Brain microvascular endothelial cell (primary cell): Measurements from ENCODE around the gene TLK1.

Experiments used
- DNase-seq: peaks from one replicate; pipeline ENCODE4 v3.0.0-alpha.2; 2020
- H3K27ac ChIP-seq: fragments of 250-450 bp; sonication (Bioruptor Pico); 2 replicates; pipeline ENCODE4 v1.5.1; 2020; ENCODE audit warnings: mild to moderate bottlenecking, moderate library complexity
- H3K27me3 ChIP-seq: fragments of 250-450 bp; sonication (Bioruptor Pico); replicated peaks from 2 replicates; pipeline ENCODE4 v1.5.1; 2020; ENCODE audit warnings: mild to moderate bottlenecking
- H3K36me3 ChIP-seq: fragments of 250-450 bp; sonication (Bioruptor Pico); replicated peaks from 2 replicates; pipeline ENCODE4 v1.5.1; 2020; ENCODE audit warnings: mild to moderate bottlenecking
- H3K4me3 ChIP-seq: 2 replicates; pipeline ENCODE4 v1.5.1; 2011; ENCODE audit warnings: low read depth, mild to moderate bottlenecking, control low read depth, low read length, moderate library complexity
- in situ Hi-C: cut with HindIII; loops from 2 replicates; pipeline ENCODE4 v1.10.0; 2017; ENCODE audit warnings: low sequenced_read_pairs, low pct_ligation_motif_present
- TF ChIP-seq, protein P1 (sequence below): IDR thresholded peaks from 2 replicates; pipeline ENCODE4 v1.5.1; 2011; ENCODE audit warnings: low read depth, mild to moderate bottlenecking, moderate library complexity, low read length, control low read depth, inconsistent platforms; ENCODE audit errors: missing control alignments

TLK1 gene

GRCh38 chr2:171187177-171187576 lies 26.5 kb upstream of the TLK1 start:
- Histone ChIP-seq H3K4me3 (no peak overlapping the region), H3K27me3 (no peaks in the 10 kb centered on the region), H3K27ac (no peak overlapping the region), H3K36me3 (no peaks in the 10 kb centered on the region)
- in situ Hi-C loops: no loop called here
- no peak for DNase-seq
- TF ChIP-seq, protein P1, sequence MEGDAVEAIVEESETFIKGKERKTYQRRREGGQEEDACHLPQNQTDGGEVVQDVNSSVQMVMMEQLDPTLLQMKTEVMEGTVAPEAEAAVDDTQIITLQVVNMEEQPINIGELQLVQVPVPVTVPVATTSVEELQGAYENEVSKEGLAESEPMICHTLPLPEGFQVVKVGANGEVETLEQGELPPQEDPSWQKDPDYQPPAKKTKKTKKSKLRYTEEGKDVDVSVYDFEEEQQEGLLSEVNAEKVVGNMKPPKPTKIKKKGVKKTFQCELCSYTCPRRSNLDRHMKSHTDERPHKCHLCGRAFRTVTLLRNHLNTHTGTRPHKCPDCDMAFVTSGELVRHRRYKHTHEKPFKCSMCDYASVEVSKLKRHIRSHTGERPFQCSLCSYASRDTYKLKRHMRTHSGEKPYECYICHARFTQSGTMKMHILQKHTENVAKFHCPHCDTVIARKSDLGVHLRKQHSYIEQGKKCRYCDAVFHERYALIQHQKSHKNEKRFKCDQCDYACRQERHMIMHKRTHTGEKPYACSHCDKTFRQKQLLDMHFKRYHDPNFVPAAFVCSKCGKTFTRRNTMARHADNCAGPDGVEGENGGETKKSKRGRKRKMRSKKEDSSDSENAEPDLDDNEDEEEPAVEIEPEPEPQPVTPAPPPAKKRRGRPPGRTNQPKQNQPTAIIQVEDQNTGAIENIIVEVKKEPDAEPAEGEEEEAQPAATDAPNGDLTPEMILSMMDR: no peak

- H3K4me3 ChIP-seq: no peak overlapping the region
- no peak overlapping the region for H3K27ac ChIP-seq
- TF ChIP-seq, protein P1: no peak
- in situ Hi-C loops: no loop called here
- H3K36me3 ChIP-seq: no peaks in the 10 kb centered on the region
- no peaks in the 10 kb centered on the region for H3K27me3 ChIP-seq
- peak; percentile 31 for DNase-seq
Measured at GRCh38 chr2:171185941-171186340, 25.2 kb upstream of the TLK1 start.

- no peaks in the 10 kb centered on the region for H3K27me3 ChIP-seq
- TF ChIP-seq, protein P1: no peak
- no peak for DNase-seq
- no peak overlapping the region for H3K27ac ChIP-seq
- H3K4me3 ChIP-seq: no peak overlapping the region
- H3K36me3 ChIP-seq: no peaks in the 10 kb centered on the region
- in situ Hi-C loops: no loop called here
Measured at GRCh38 chr2:171185165-171185818, 24.6 kb upstream of the TLK1 start.

DNA sequence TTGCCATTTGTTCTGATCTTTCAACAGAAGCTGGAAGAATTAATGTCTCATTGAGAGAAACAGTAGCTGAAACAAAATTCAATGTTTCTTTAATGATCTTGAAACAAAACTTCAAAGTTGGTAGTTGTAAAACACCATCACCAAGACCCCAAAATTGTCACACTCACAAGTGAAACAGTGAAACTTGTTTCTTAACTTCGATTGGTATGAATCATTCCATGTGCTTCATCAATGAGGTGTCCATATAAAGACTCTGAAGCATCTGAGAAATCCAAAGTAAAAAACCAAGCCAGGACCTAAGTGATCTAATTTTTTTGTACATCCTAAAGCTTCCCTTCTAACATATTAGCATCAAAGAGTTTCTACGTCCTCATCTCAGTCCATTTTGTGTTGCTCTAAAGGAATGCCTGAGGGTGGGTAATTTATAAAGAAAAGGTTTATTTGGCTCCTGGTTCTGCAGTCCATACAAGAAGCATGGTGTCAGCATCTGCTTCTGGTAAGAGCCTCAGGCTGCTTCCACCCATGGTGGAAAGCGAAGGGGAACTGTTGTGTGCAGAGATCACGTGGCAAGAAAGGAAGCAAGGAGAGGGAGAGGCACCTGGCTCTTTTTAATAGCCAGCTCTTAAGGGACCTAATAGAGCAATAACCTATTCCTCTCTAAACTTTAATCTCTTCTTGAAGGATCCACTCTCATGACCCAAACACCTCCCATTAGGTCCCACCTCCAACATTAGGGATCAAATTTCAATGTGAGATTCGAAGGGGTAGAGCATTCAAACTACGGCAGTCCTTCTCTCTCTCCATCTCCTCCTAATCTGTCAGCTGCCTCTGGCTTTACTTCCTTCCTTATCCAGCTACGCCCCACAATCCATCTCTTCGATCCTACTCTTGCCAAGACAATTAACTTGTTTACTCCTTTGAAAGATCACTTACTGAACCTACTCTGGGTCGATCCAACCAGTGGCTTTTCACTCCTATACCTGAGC lies 20.7 kb upstream of the TLK1 start:
- H3K36me3 ChIP-seq: no peaks in the 10 kb centered on the region
- DNase-seq: no peak

GRCh38 chr2:171180229-171180930 lies 19.7 kb upstream of the TLK1 start:
- Histone ChIP-seq H3K36me3 (no peaks in the 10 kb centered on the region), H3K27me3 (no peaks in the 10 kb centered on the region), H3K4me3 (no peak overlapping the region), H3K27ac (no peak overlapping the region)
- in situ Hi-C loops: no loop called here
- TF ChIP-seq, protein P1: no peak
- DNase-seq: no peak

More for the DNA sequence above, 20.7 kb upstream of the TLK1 start:
- no peaks in the 10 kb centered on the region for H3K27me3 ChIP-seq
- no peak overlapping the region for H3K27ac ChIP-seq
- in situ Hi-C loops: no loop called here
- no peak overlapping the region for H3K4me3 ChIP-seq
- TF ChIP-seq, protein P1: no peak
